ENCODE results near the gene VEZT.

GRCh38 chr12:95326445-95326844 lies 108.8 kb downstream of the VEZT start:
- TF ChIP-seq FOXK2 (conservative IDR thresholded peaks at IDR 0.05 in 1 of 2, IDR thresholded peaks at IDR 0.05 in 1 of 2; ENCODE audit: low read depth in 2 of 2) (no peak), CTCF (IDR thresholded peaks at IDR 0.05 in 2 of 3, conservative IDR thresholded peaks at IDR 0.05 in 1 of 3; ENCODE audit: insufficient read depth in 2 of 3, low read depth in 1 of 3, low read length in 3 of 3) (no peak), KLF13 (tag; IDR thresholded peaks at IDR 0.05; ENCODE audit: borderline replicate concordance, low read depth) (no peak), SIN3A (IDR thresholded peaks at IDR 0.05; ENCODE audit: borderline replicate concordance in 2 of 2, control insufficient read depth in 1 of 2, low read depth in 2 of 2, low read length in 2 of 2) (no peak), POLR2AphosphoS5 (IDR thresholded peaks at IDR 0.05; ENCODE audit: control insufficient read depth, insufficient read depth, low read depth, low read length) (no peak), ZKSCAN1 (IDR thresholded peaks at IDR 0.05; ENCODE audit: low read depth, low read length) (no peak), CEBPB (tag; IDR thresholded peaks at IDR 0.05) (0 out of 2 replicates have a peak, but pooled peaks have one; percentile 11)

Data from K562 (cell line).